ENCODE measurements around the gene ABLIM1. TPM values are rescaled to one million over a fixed set of nuclear protein-coding genes. Genes with fewer than 3 reads are reported as not detected.

The ABLIM1 gene
- total RNA-seq, 1 donor from 2014 or later = 39.8 TPM

GRCh38 chr10:114649217-114649903 lies 8.7 kb downstream of the ABLIM1 start:
- Mint-ChIP-seq H3K36me3 (no peaks in the 10 kb centered on the region), H3K27ac (no peak overlapping the region), H3K4me1 (no peaks in the 10 kb centered on the region), H3K27me3 (ENCODE audit: insufficient read depth, low read depth) (peaks cover 4% of the 10 kb centered on the region), H3K9me3 (no peaks in the 10 kb centered on the region), H3K4me3 (no peak overlapping the region)
- H3K4me3 ChIP-seq = no peak overlapping the region
- H3K4me2 ChIP-seq = no peak overlapping the region
- H3K4me1 ChIP-seq = no peaks in the 10 kb centered on the region
- DNase-seq (ENCODE audit: low spot score) = no peak
- no peaks in the 10 kb centered on the region for H4K20me1 ChIP-seq (ENCODE audit: low read depth)
- TF ChIP-seq EZH2phosphoT487 (IDR thresholded peaks at IDR 0.05) = no peak
- TF ChIP-seq, protein P1, sequence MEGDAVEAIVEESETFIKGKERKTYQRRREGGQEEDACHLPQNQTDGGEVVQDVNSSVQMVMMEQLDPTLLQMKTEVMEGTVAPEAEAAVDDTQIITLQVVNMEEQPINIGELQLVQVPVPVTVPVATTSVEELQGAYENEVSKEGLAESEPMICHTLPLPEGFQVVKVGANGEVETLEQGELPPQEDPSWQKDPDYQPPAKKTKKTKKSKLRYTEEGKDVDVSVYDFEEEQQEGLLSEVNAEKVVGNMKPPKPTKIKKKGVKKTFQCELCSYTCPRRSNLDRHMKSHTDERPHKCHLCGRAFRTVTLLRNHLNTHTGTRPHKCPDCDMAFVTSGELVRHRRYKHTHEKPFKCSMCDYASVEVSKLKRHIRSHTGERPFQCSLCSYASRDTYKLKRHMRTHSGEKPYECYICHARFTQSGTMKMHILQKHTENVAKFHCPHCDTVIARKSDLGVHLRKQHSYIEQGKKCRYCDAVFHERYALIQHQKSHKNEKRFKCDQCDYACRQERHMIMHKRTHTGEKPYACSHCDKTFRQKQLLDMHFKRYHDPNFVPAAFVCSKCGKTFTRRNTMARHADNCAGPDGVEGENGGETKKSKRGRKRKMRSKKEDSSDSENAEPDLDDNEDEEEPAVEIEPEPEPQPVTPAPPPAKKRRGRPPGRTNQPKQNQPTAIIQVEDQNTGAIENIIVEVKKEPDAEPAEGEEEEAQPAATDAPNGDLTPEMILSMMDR (IDR thresholded peaks at IDR 0.05) = no peak
- TF ChIP-seq EZH2 (IDR thresholded peaks at IDR 0.05) = no peak
- H3K79me2 ChIP-seq (ENCODE audit: low read depth) = no peaks in the 10 kb centered on the region
- no peak overlapping the region for H3K27ac ChIP-seq
- no peaks in the 10 kb centered on the region for H3K27me3 ChIP-seq
- H3F3A ChIP-seq (ENCODE audit: low read depth) = no peaks in the 10 kb centered on the region
- H3K9me3 ChIP-seq (ENCODE audit: low read depth) = no peaks in the 10 kb centered on the region
- H3K36me3 ChIP-seq = no peaks in the 10 kb centered on the region
- no peak overlapping the region for H2AFZ ChIP-seq (replicated peaks)
- H3K9ac ChIP-seq = no peak overlapping the region

DNA sequence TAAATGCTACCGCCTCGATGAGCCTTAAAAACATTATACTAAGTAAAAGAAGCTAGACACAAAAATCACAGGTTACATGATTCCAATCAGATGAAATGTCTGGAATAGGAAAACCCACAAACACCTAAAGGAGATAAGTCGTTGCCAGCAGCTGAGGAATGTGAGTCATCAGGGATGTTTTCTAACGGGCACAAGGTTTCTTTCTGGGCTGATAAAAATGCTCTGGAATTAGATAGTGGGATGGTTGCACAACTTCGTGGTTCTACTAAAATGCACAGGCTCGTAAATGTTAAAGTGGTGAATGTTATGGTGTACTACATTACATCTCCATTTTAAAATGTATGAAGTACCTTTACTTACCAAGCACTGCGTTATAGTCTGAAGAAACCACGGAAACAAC lies 9.7 kb downstream of the ABLIM1 start:
- H3K27ac ChIP-seq = no peak overlapping the region
- Mint-ChIP-seq H3K4me3 (no peak overlapping the region), H3K27ac (no peak overlapping the region), H3K9me3 (no peaks in the 10 kb centered on the region), H3K4me1 (no peaks in the 10 kb centered on the region), H3K36me3 (no peaks in the 10 kb centered on the region), H3K27me3 (ENCODE audit: insufficient read depth, low read depth) (peaks cover 4% of the 10 kb centered on the region)
- H3F3A ChIP-seq (ENCODE audit: low read depth) = no peaks in the 10 kb centered on the region
- no peak overlapping the region for H3K4me2 ChIP-seq
- no peaks in the 10 kb centered on the region for H3K36me3 ChIP-seq
- no peaks in the 10 kb centered on the region for H3K79me2 ChIP-seq (ENCODE audit: low read depth)
- DNase-seq (ENCODE audit: low spot score) = no peak
- no peaks in the 10 kb centered on the region for H3K4me1 ChIP-seq
- no peak for TF ChIP-seq EZH2 (IDR thresholded peaks at IDR 0.05)
- no peak for TF ChIP-seq EZH2phosphoT487 (IDR thresholded peaks at IDR 0.05)
- TF ChIP-seq, protein P1 (IDR thresholded peaks at IDR 0.05) = no peak
- H3K4me3 ChIP-seq = no peak overlapping the region
- no peaks in the 10 kb centered on the region for H3K27me3 ChIP-seq
- H3K9ac ChIP-seq = no peak overlapping the region
- no peak overlapping the region for H2AFZ ChIP-seq (replicated peaks)
- H4K20me1 ChIP-seq (ENCODE audit: low read depth) = no peaks in the 10 kb centered on the region
- no peaks in the 10 kb centered on the region for H3K9me3 ChIP-seq (ENCODE audit: low read depth)

- H3F3A ChIP-seq (ENCODE audit: low read depth) = no peaks in the 10 kb centered on the region
- no peak overlapping the region for H3K27ac ChIP-seq
- Mint-ChIP-seq H3K9me3 (no peaks in the 10 kb centered on the region), H3K4me3 (no peak overlapping the region), H3K36me3 (no peaks in the 10 kb centered on the region), H3K27ac (no peak overlapping the region), H3K4me1 (no peaks in the 10 kb centered on the region), H3K27me3 (ENCODE audit: insufficient read depth, low read depth) (peaks cover 4% of the 10 kb centered on the region)
- no peaks in the 10 kb centered on the region for H3K79me2 ChIP-seq (ENCODE audit: low read depth)
- no peak for DNase-seq (ENCODE audit: low spot score)
- H3K4me3 ChIP-seq = no peak overlapping the region
- H3K9ac ChIP-seq = no peak overlapping the region
- no peaks in the 10 kb centered on the region for H4K20me1 ChIP-seq (ENCODE audit: low read depth)
- no peak overlapping the region for H2AFZ ChIP-seq (replicated peaks)
- H3K4me1 ChIP-seq = no peaks in the 10 kb centered on the region
- no peaks in the 10 kb centered on the region for H3K27me3 ChIP-seq
- H3K36me3 ChIP-seq = no peaks in the 10 kb centered on the region
- H3K9me3 ChIP-seq (ENCODE audit: low read depth) = no peaks in the 10 kb centered on the region
- no peak overlapping the region for H3K4me2 ChIP-seq
- TF ChIP-seq, protein P1 (IDR thresholded peaks at IDR 0.05) = no peak
- no peak for TF ChIP-seq EZH2 (IDR thresholded peaks at IDR 0.05)
- no peak for TF ChIP-seq EZH2phosphoT487 (IDR thresholded peaks at IDR 0.05)
Measured at GRCh38 chr10:114647545-114648138, 10.4 kb downstream of the ABLIM1 start.

Measured in neural progenitor cell (in vitro differentiated cells).